ENCODE results near the gene DYRK2. TPM values are rescaled to one million over a fixed set of nuclear protein-coding genes. Genes with fewer than 3 reads are reported as not detected.

The DYRK2 gene
- total RNA-seq, 1 donor from 2014 or later: 50.2 TPM

- Mint-ChIP-seq H3K27me3 (ENCODE audit: unreplicated experiment) (no peaks in the 10 kb centered on the region), H3K36me3 (ENCODE audit: low read depth, unreplicated experiment) (no peaks in the 10 kb centered on the region), H3K27ac (ENCODE audit: unreplicated experiment) (no peak overlapping the region), H3K4me3 (ENCODE audit: unreplicated experiment) (no peak overlapping the region), H3K4me1 (ENCODE audit: unreplicated experiment) (peaks cover 32% of the 10 kb centered on the region), H3K9me3 (ENCODE audit: unreplicated experiment) (peaks cover 4% of the 10 kb centered on the region)
- no peak for TF ChIP-seq CTCF (IDR thresholded peaks at IDR 0.05; ENCODE audit: unreplicated experiment)
- DNase-seq (ENCODE audit: low spot score): no peak
These were observed 43.6 kb downstream of the DYRK2 start for GRCh38 chr12:67692135-67692534.

GRCh38 chr12:67692966-67693365 is 44.4 kb downstream of the DYRK2 start:
- Mint-ChIP-seq H3K27ac (ENCODE audit: unreplicated experiment) (no peak overlapping the region), H3K27me3 (ENCODE audit: unreplicated experiment) (no peaks in the 10 kb centered on the region), H3K36me3 (ENCODE audit: low read depth, unreplicated experiment) (no peaks in the 10 kb centered on the region), H3K9me3 (ENCODE audit: unreplicated experiment) (no peaks in the 10 kb centered on the region), H3K4me1 (ENCODE audit: unreplicated experiment) (peaks cover 32% of the 10 kb centered on the region), H3K4me3 (ENCODE audit: unreplicated experiment) (no peak overlapping the region)
- no peak for DNase-seq (ENCODE audit: low spot score)
- TF ChIP-seq CTCF (IDR thresholded peaks at IDR 0.05; ENCODE audit: unreplicated experiment): no peak

GRCh38 chr12:67693894-67694293 is 45.3 kb downstream of the DYRK2 start:
- Mint-ChIP-seq H3K36me3 (ENCODE audit: low read depth, unreplicated experiment) (no peaks in the 10 kb centered on the region), H3K4me1 (ENCODE audit: unreplicated experiment) (peaks cover 32% of the 10 kb centered on the region), H3K27ac (ENCODE audit: unreplicated experiment) (no peak overlapping the region), H3K4me3 (ENCODE audit: unreplicated experiment) (no peak overlapping the region), H3K27me3 (ENCODE audit: unreplicated experiment) (no peaks in the 10 kb centered on the region), H3K9me3 (ENCODE audit: unreplicated experiment) (no peaks in the 10 kb centered on the region)
- TF ChIP-seq CTCF (IDR thresholded peaks at IDR 0.05; ENCODE audit: unreplicated experiment): no peak
- no peak for DNase-seq (ENCODE audit: low spot score)

- TF ChIP-seq CTCF (IDR thresholded peaks at IDR 0.05; ENCODE audit: unreplicated experiment): no peak
- Mint-ChIP-seq H3K4me1 (ENCODE audit: unreplicated experiment) (peaks cover 28% of the 10 kb centered on the region), H3K36me3 (ENCODE audit: low read depth, unreplicated experiment) (no peaks in the 10 kb centered on the region), H3K27me3 (ENCODE audit: unreplicated experiment) (no peaks in the 10 kb centered on the region), H3K27ac (ENCODE audit: unreplicated experiment) (no peak overlapping the region), H3K4me3 (ENCODE audit: unreplicated experiment) (no peak overlapping the region), H3K9me3 (ENCODE audit: unreplicated experiment) (no peaks in the 10 kb centered on the region)
- no peak for DNase-seq (ENCODE audit: low spot score)
These were observed 45.9 kb downstream of the DYRK2 start for GRCh38 chr12:67694306-67694900.

GRCh38 chr12:67695974-67696373 is 47.4 kb downstream of the DYRK2 start:
- Mint-ChIP-seq H3K4me1 (ENCODE audit: unreplicated experiment) (peaks cover 20% of the 10 kb centered on the region), H3K27me3 (ENCODE audit: unreplicated experiment) (no peaks in the 10 kb centered on the region), H3K36me3 (ENCODE audit: low read depth, unreplicated experiment) (no peaks in the 10 kb centered on the region), H3K9me3 (ENCODE audit: unreplicated experiment) (no peaks in the 10 kb centered on the region), H3K4me3 (ENCODE audit: unreplicated experiment) (no peak overlapping the region), H3K27ac (ENCODE audit: unreplicated experiment) (no peak overlapping the region)
- TF ChIP-seq CTCF (IDR thresholded peaks at IDR 0.05; ENCODE audit: unreplicated experiment): no peak
- no peak for DNase-seq (ENCODE audit: low spot score)
